GM20431 (cell line): Measurements from ENCODE around the gene IFT80.
"Not testable (repeated sequence)": the region's sequence is repeated elsewhere in the genome, so short reads cannot be mapped to it uniquely, and the experiment has no call there.

Experiments used
- in situ Hi-C: fragments of 300-500 bp; cut with MseI, MboI; formaldehyde crosslinking; loops from one replicate; pipeline ENCODE4 v1.15.0; 2020; ENCODE audit warnings: low sequenced_read_pairs; ENCODE audit not compliant: unreplicated experiment

Gene IFT80

DNA sequence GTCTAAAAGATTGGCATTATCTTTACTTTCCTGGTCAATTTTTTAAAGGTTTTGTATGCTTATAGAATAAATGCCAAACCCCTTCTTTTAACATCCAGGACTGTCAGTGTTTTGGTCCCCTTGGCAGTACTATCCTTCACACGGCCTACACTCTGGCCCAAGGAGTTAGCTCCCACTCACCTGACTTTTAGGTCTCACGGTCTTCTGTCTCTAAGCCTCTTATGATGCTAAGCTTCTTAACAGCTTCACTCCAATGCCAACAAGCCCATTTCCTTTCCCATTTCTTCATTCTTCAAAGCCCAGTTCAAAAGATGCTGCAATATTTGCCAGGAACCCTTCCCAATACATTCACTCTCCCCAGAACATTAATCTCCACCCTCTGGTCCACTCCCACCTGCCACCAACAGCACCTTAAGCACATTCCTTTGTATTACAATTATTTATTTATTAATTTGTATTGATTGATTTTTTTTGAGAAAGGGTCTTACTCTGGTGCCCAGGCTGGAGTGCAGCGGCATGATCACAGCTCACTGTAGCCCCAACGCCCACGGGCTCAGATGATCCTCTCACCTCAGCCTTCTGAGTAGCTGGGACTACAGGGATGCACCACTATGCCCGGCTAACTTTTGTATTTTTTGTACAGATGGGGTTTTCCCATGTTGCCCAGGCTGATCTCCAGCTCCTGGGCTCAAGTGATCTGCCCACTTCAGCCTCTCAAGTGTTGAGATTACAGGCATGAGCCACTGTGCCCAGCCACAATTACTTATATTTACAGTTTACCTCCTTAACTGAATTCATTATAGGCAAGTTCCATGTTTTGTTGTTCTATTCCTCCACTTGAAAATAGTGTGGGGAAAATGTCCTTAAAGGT, 27.8 kb downstream of the IFT80 start:
- in situ Hi-C loops, result no loop called here

DNA sequence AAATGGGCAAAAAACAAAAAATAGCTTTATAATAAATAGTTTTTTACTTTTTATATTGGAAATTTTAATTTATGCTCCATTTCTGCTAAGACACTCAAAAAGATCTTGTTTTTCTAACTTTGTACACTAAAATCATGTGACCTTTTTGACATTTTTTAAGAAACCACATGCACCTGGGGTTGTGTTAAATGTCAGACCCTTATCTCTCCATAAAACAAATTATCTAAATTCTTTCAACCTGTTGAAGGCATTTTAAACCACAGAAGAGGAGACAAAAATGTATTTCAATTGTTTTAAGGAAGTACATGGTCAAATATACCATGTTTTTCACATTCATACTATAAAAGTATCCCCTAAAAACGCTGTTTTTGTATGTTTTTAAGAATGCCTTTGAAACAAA, 29.2 kb downstream of the IFT80 start:
- in situ Hi-C loops, result no loop called here

DNA sequence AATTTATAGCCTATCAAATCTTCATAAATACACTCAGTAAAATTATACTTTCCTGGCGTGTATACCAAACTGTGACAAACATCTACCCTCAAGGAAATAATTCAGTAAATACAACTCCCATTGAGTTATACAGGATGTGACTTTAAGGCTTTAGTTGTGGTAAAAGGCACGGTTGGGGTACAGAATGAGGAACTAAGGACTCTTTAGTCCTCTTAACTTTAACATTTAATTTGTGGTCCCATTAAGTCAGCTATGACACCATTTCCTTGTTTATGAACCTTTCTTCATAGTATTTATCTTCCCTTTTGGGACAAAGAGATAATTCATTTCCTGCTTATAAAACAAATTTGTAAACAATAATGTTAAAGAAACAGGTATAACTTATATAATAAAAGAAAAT, 30.2 kb downstream of the IFT80 start:
- in situ Hi-C loops, result no loop called here

DNA sequence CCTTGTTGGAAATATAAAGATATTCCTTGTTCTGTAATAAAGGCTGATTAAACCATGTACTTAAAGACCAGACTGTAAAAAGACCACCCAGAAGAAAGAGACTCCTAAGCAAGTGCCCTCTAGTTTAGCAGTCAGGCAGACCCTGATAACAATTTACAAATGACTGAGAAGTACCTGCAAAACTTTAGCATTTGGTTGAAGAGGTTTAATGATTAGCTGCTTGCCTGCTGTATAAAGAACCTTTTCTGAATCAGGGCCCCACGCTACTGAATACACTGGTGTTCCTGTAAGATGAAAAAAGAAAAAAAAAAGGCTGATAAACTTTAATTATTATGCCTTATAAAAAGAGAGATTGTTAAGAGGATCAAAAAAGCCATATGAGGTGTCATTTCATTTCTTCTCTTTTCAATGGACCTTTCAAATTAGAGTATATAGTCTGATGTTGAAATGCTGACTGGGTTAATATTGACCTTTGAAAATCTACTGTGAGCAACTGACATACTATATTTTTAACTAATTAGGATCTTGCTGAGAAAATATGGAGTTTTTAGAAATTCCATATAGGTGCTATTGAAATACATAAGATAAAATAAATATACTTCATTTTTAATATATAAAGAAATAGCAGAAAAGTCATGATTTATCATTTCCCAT, 33.0 kb downstream of the IFT80 start:
- in situ Hi-C loops, result no loop called here

DNA sequence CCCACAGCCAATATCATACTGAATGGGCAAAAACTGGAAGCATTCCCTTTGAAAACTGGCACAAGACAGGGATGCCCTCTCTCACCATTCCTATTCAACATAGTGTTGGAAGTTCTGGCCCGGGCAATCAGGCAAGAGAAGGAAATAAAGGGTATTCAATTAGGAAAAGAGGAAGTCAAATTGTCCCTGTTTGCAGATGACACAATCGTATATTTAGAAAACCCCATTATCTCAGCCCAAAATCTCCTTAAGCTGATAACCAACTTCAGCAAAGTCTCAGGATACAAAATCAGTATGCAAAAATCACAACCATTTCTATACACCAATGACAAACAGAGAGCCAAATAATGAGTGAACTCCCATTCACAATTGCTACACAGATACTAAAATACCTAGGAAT, 36.1 kb downstream of the IFT80 start:
- in situ Hi-C loops, result not testable (repeated sequence)

DNA sequence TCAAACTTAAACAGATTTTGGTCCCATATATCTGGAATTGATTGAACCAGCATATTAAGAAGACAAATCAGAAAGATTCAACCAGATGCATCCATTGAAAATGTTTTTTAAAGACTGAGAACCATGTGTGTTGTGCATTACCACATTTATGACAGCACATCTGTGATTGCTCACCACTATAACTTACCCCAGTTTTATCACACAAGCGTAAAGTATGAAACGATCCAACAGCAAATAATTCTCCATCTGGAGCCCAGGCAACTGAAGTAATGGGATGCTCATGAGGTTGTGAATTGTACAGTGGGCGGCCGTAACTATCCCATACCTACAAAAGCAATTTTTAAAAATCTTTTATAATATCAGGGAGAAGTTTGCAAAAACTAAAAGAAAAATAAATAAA, 43.2 kb downstream of the IFT80 start:
- in situ Hi-C loops, result no loop called here

DNA sequence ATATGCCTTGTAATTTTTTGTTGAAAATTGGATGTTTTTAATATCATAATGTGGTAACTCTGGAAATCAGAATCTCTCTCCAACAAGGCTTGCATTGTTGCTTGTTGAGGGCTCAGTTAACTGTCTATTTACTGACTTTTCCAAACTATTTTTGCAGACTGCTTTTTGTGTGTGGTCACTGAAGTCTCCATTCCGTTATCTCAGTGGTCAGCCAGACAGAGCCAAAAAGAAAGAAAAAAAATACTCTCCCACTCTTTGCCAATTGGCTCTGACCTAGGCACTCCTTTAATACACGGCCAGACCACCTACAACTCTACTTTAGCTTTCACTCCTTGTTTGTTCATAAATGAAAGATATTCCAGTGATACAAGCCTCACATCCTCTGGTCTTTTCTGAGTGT, 52.5 kb downstream of the IFT80 start:
- in situ Hi-C loops, result no loop called here

DNA sequence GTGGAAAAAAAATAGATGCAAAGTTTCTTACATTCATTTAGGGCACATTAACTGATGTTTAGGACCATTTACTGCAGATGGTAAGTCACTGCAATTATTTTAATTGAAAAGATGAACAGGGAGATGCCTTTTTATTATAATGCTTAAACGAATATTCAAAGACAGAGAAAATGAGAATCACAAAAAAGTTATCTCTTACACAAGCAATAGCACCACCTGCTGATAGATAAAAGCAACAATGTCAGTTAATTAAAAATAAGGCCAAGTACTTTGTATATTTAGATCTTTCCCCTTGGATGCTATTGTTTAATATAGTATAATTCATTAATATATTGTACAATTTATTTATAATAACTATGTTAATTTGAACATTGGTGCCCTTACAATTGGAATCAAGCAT, 55.9 kb downstream of the IFT80 start:
- in situ Hi-C loops, result no loop called here

DNA sequence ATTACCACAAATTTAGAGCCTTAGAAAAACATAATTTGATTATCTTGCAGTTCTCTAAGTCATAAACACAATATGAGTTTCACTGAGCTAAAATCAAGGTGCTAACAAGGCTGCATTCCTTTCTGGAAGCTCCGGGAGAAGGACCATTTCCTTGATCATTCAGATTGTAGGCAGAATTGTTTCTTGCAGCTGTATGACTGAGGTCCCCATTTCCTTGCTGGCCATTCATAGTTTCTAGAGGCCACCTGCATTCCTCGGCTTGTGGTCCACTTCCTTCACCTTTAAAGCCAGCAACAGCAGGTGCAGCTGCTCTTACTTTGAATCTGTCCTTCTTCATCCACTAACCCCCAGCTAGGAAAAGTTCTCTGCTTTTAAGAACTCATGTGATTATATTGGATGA, 58.7 kb downstream of the IFT80 start:
- in situ Hi-C loops, result no loop called here

DNA sequence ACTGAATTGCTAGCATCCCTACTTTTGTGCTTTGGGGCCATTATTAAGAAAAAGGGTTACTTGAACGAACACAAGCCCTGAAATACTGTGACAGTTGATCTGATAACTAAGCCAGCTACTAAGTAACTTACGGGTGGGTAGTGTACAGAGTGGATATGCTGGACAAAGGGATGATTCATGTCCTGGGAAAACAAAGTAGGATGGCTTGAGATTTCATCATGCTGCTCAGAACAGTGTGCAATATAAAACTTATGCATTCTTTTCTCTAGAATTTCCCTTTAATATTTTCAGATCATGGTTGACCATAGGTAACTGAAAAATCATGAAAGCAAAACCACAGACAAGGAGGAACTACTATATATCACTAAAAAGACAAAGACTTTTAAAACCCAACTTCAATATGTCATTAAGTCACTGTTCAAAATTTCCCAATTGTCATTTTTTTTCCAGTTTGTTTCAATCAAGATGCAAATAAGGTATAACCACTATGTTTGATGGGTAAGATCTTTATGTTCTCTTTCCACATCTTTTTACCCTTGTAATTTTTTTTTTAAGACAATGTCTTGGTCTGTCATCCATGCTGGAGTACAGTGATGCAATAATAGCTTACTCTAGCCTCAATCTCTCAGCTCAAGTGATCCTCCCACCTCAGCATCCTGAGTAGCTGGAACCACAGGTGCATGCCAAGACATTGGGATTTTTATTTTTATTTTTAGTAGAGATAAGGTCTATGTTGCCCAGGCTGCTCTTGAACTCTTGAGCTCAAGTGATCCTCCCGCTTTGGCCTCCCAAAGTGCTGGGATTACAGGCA, 67.7 kb downstream of the IFT80 start:
- in situ Hi-C loops, result no loop called here

DNA sequence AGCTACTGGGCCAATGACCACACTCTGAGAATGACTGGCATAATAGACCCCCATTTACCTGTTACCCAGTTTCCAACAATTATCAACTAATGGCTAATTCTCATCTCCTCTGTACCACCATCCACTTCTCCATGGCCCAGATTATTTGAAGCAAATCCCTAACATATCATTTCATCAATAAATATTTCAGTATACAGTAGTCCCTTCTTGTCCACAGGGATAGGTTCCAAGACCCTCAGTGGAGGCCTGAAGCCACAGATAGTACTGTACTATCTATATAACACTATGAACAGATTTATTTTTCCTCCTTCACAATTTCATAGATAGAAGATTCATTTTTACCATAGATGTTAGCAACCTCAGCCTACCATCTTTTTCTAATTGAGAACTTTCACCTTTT, 68.3 kb downstream of the IFT80 start:
- in situ Hi-C loops, result no loop called here

DNA sequence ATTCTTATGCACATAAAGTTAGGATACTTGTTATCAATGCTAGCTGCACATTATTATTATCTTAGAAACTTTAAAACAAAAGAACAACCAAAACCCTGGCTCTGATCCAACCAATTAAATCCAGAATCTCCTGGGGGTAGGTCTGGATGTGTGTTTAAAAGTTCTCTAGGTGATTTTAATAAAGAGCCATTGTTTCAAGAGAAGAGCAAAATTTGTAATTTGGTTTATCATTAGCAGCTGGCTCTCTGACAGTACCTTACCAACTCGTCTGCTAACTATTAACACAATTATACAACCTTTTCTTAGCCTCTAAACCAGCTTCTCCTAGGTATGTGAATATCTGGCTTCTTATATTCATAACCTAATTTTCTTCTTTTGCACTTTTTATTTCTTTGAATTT, 68.9 kb downstream of the IFT80 start:
- in situ Hi-C loops, result no loop called here

DNA sequence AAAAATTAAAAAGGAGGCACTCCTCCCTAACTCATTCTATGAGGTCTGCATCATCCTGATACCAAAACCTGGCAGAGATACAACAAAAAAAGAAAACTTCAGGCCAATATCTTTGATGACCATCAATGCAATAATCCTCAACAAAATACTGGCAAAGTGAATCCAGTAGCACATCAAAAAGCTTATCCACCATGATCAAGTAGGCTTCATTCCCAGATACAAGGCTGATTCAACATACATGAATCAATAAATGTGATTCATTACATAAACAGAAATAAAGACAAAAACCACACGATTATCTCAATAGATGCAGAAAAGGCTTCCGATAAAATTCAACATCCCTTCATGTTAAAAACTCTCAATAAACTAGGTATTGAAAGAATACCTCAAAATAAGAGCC, 72.7 kb downstream of the IFT80 start:
- in situ Hi-C loops, result not testable (repeated sequence)

DNA sequence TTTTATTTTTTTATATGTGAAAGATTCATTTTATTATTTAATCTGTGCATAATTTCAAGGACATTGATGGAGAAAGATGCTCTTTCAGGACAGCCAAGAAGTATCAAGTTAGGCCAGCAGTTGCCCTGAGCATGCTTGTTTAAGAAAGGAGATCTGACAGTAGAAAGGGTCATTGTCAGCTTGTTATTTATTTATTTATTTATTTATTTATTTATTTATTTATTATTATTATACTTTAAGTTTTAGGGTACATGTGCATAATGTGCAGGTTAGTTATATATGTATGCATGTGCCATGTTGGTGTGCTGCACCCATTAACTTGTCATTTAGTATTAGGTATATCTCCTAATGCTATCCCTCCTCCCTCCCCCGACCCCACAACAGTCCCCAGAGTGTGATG, 77.2 kb downstream of the IFT80 start:
- in situ Hi-C loops, result not testable (repeated sequence)

DNA sequence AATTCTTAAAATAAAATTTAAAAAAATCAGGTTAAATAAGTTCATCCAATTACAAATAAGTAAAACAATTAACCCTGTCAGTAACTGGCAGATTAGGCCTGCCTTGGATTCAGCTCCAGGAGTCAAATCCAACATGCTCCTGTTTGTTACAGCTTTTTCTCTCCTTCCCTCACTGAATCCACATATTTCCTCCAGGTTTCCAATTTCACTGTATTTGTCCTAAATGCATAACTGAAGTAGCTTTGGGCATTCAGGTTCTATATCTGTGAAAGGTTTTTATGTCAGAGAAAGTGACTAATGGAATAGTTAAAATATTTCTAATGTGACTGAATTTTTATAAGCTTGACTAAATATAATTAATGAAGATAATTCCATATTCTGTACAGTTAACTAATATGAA, 79.7 kb downstream of the IFT80 start:
- in situ Hi-C loops, result no loop called here

DNA sequence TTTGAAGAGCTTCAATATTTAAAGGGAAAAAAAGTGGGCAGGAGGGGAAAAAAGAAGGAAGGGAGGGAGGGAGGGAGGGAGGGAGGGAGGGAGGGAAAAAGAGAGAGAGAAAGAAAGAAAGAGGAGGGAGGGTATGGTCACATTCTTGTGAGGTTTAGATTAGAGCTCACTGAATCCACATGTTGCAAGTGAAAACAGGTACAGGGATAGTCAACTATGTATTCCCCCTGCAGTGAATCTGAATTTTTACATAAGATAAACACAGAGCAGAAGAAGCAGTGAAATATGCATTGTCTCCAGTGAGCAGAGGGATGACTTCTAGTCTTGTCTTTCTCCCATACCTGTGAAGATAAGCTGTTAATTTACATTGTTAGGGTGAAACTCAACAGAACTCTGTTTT, 84.0 kb downstream of the IFT80 start:
- in situ Hi-C loops, result no loop called here

DNA sequence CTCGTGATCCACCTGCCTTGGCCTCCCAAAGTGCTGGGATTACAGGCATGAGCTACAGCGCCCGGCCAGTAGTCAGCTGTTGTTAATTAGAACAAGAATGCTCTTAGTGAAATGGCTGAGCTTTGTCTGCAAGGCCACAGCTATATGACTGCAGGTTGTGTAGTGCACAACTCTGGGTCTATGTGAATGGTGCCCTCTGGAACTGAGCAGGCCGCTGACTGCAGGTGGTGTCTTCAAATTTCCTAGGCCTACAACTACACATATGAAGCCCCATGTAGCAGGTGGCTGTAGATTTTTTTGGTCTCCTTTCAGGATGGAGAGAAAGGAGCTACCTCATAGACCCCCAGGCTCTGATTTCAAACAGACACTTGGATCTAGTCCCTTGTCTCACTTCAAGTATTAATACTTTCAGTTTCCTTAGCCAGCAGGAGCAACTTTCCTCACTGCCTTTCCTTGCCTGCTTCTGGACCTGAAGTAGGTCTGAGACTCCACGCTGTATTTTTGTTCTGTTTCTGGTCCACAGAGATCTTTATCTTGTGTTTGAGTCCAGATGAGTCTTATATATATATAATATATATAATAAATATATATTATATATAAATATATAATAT, 86.9 kb downstream of the IFT80 start:
- in situ Hi-C loops, result no loop called here

DNA sequence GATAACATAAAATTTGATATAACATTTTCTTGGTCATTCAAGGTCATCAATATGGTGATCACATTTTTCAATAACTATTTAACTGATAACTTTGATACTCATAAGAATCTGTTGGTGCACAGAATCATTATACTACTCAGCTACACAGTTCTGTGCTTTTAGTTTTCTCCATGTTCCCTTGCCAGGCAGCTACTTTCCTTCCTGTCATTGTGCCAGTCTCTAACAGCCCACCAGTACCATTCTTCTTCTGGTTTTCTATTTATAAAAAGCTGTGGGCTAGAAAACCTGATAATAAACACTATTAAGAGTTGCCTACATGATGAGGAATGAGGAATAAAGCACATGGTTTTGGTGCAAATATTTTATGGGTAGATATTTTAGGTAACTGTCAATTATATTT, 96.2 kb downstream of the IFT80 start:
- in situ Hi-C loops, result no loop called here

DNA sequence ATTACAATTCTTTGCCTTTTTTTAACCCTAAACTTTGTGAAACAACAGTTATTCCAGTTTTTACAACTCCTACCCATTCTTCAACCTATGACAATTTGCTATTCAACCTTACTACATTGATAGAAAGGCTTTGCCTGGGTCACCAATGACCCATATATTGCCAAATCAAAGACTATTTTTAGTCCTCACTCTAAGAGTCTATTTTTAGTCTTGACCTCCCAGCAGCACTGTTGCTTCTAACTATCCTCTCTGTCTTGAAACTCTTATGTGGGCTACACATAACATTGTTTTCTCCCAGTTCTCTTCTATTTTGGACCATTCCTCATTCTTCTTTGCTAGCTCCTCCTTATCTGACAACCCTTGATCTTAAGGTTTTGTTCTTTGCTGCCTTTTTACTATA, 102.4 kb downstream of the IFT80 start:
- in situ Hi-C loops, result no loop called here

DNA sequence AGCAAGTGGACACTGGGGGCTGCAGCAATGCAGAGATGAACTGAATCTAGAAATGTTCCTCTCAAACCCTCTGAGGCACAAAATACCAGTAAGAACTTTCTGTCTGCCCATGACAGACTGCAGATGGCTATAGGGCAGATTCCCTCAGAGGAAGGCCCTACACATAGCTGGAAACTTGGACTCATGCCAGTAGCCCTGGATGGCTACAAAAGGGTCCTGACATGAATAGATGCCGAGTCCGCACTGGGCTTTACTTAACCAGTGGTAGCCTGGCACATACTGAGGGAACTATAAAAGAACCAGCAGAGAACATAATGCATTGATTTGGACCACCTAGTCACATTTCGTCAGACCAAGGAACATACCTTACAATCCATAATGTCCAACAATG, 107.1 kb downstream of the IFT80 start:
- in situ Hi-C loops, result no loop called here
